ENCODE measurements around the gene SLC25A6.

DNA sequence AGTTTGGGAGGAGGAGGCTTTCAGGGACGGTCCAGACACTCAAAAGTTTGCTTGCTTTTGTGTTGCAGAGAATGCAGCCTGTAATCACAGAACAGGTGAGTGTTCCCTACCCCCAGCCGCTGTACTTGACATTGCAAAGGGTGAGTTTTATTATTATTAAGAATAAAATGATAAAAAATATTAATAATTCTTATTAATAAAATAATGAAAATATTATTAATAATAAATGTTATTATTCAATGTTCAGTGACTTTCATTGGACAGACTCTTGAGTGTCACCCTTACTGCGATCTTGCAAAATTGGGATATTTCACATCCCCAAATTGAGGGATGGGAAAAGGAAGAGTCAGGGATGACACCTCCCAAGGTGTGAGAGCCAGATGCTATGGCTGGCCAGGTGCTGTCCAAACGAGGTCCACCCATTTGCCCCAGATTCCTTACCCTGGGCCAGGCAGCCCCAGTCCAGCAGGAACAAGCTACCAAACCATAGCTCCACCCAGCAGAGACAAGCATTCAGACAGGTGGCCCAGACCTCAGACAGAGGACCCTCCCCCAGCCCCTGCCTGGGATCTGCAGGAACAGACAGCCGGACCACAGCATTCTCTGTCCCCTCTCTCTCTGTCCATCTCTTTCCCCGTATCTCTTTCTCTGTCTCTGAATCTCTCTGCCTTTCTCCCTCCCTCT lies 33.0 kb downstream of the SLC25A6 start:
- no peak for TF ChIP-seq SRSF1 (optimal IDR thresholded peaks at IDR 0.05; ENCODE audit: low read depth, low read length)
- no peak for TF ChIP-seq POLR2A (IDR thresholded peaks at IDR 0.05; ENCODE audit: insufficient read depth in 1 of 2, low read depth in 2 of 2, low read length in 2 of 2)
- no peak for TF ChIP-seq MEIS1 (CRISPR knock-in tag; IDR thresholded peaks at IDR 0.05; ENCODE audit: borderline replicate concordance)
- no peak for TF ChIP-seq YEATS2 (CRISPR knock-in tag; IDR thresholded peaks at IDR 0.05; ENCODE audit: borderline replicate concordance)
- no peak for TF ChIP-seq TAF1 (CRISPR knock-in tag; IDR thresholded peaks at IDR 0.05)
- TF ChIP-seq EZH2 (conservative IDR thresholded peaks at IDR 0.05; ENCODE audit: low read depth, low read length): no peak
- no peak for TF ChIP-seq CEBPB (IDR thresholded peaks at IDR 0.05; ENCODE audit: borderline replicate concordance, low read depth, low read length)
- TF ChIP-seq, protein P1, sequence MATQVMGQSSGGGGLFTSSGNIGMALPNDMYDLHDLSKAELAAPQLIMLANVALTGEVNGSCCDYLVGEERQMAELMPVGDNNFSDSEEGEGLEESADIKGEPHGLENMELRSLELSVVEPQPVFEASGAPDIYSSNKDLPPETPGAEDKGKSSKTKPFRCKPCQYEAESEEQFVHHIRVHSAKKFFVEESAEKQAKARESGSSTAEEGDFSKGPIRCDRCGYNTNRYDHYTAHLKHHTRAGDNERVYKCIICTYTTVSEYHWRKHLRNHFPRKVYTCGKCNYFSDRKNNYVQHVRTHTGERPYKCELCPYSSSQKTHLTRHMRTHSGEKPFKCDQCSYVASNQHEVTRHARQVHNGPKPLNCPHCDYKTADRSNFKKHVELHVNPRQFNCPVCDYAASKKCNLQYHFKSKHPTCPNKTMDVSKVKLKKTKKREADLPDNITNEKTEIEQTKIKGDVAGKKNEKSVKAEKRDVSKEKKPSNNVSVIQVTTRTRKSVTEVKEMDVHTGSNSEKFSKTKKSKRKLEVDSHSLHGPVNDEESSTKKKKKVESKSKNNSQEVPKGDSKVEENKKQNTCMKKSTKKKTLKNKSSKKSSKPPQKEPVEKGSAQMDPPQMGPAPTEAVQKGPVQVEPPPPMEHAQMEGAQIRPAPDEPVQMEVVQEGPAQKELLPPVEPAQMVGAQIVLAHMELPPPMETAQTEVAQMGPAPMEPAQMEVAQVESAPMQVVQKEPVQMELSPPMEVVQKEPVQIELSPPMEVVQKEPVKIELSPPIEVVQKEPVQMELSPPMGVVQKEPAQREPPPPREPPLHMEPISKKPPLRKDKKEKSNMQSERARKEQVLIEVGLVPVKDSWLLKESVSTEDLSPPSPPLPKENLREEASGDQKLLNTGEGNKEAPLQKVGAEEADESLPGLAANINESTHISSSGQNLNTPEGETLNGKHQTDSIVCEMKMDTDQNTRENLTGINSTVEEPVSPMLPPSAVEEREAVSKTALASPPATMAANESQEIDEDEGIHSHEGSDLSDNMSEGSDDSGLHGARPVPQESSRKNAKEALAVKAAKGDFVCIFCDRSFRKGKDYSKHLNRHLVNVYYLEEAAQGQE (IDR thresholded peaks at IDR 0.05; ENCODE audit: borderline replicate concordance in 1 of 2, low read depth in 1 of 2, low read length in 2 of 2): no peak
- TF ChIP-seq, protein P2, sequence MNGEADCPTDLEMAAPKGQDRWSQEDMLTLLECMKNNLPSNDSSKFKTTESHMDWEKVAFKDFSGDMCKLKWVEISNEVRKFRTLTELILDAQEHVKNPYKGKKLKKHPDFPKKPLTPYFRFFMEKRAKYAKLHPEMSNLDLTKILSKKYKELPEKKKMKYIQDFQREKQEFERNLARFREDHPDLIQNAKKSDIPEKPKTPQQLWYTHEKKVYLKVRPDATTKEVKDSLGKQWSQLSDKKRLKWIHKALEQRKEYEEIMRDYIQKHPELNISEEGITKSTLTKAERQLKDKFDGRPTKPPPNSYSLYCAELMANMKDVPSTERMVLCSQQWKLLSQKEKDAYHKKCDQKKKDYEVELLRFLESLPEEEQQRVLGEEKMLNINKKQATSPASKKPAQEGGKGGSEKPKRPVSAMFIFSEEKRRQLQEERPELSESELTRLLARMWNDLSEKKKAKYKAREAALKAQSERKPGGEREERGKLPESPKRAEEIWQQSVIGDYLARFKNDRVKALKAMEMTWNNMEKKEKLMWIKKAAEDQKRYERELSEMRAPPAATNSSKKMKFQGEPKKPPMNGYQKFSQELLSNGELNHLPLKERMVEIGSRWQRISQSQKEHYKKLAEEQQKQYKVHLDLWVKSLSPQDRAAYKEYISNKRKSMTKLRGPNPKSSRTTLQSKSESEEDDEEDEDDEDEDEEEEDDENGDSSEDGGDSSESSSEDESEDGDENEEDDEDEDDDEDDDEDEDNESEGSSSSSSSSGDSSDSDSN (CRISPR knock-in tag; IDR thresholded peaks at IDR 0.05): no peak
- TF ChIP-seq CHD2 (IDR thresholded peaks at IDR 0.05; ENCODE audit: low read depth, low read length): no peak
- TF ChIP-seq SUZ12 (IDR thresholded peaks at IDR 0.05; ENCODE audit: low read depth, low read length): no peak
